HG03520 (cell line): ENCODE data around the gene TMCC3.
"Not testable (repeated sequence)": the region's sequence is repeated elsewhere in the genome, so short reads cannot be mapped to it uniquely, and the experiment has no call there.

Experiments
- ATAC-seq: cut with Tn5 transposase; IDR thresholded peaks from one replicate; pipeline ENCODE4 v1.9.1; 2021; ENCODE audit warnings: mild to moderate bottlenecking, moderate library complexity; ENCODE audit not compliant: unreplicated experiment

Gene TMCC3

GRCh38 chr12:94603434-94604365 lies 46.7 kb downstream of the TMCC3 start:
- no peak for ATAC-seq

GRCh38 chr12:94602024-94602423 lies 48.3 kb downstream of the TMCC3 start:
- ATAC-seq, result no peak

GRCh38 chr12:94601307-94601706 lies 49.0 kb downstream of the TMCC3 start:
- ATAC-seq, result not testable (repeated sequence)

GRCh38 chr12:94599189-94599588 lies 51.2 kb downstream of the TMCC3 start:
- ATAC-seq, result no peak

- ATAC-seq, result no peak
These were observed 53.1 kb downstream of the TMCC3 start for GRCh38 chr12:94597268-94597667.

GRCh38 chr12:94596596-94596995 lies 53.8 kb downstream of the TMCC3 start:
- no peak for ATAC-seq

GRCh38 chr12:94595152-94595551 lies 55.2 kb downstream of the TMCC3 start:
- no peak for ATAC-seq

GRCh38 chr12:94594443-94594825 lies 55.9 kb downstream of the TMCC3 start:
- ATAC-seq, result no peak

GRCh38 chr12:94593822-94594442 lies 56.4 kb downstream of the TMCC3 start:
- no peak for ATAC-seq

GRCh38 chr12:94592723-94593122 lies 57.6 kb downstream of the TMCC3 start:
- ATAC-seq, result not testable (repeated sequence)

GRCh38 chr12:94592080-94592479 lies 58.3 kb downstream of the TMCC3 start:
- no peak for ATAC-seq

GRCh38 chr12:94590428-94590827 lies 59.9 kb downstream of the TMCC3 start:
- no peak for ATAC-seq

- no peak for ATAC-seq
These were observed 60.8 kb downstream of the TMCC3 start for GRCh38 chr12:94589591-94590001.

- no peak for ATAC-seq
These were observed 62.0 kb downstream of the TMCC3 start for GRCh38 chr12:94588346-94588745.

- ATAC-seq, result no peak
These were observed 62.8 kb downstream of the TMCC3 start for GRCh38 chr12:94587266-94588241.

GRCh38 chr12:94586589-94587259 lies 63.6 kb downstream of the TMCC3 start:
- no peak for ATAC-seq

GRCh38 chr12:94585626-94586025 lies 64.7 kb downstream of the TMCC3 start:
- ATAC-seq, result no peak

GRCh38 chr12:94584377-94584776 lies 66.0 kb downstream of the TMCC3 start:
- ATAC-seq, result no peak

GRCh38 chr12:94582591-94582990 lies 67.8 kb downstream of the TMCC3 start:
- ATAC-seq, result no peak

GRCh38 chr12:94575645-94576403 lies 74.5 kb downstream of the TMCC3 start:
- ATAC-seq, result no peak
